Fibroblast of mammary gland (primary cell): ENCODE measurements around the gene SH3PXD2B.

ENCODE experiments used
- DNase-seq: peaks from one replicate; pipeline ENCODE4 v3.0.0-alpha.2; 2010; ENCODE audit warnings: low read depth
- H3K4me3 ChIP-seq: 2 replicates; pipeline ENCODE4 v1.5.1; 2011; ENCODE audit warnings: low read depth, mild to moderate bottlenecking, low read length, moderate library complexity; ENCODE audit not compliant: control insufficient read depth
- CTCF ChIP-seq: conservative IDR thresholded peaks from 2 replicates; pipeline ENCODE4 v1.5.1; 2011; ENCODE audit warnings: low read depth, low read length, inconsistent platforms; ENCODE audit not compliant: control insufficient read depth, insufficient read depth

Gene SH3PXD2B

GRCh38 chr5:172276214-172276613 is 178.1 kb downstream of the SH3PXD2B start:
- TF ChIP-seq CTCF: no peak
- peak; percentile 65 for DNase-seq
- H3K4me3 ChIP-seq: no peak overlapping the region
